ENCODE data around the gene AGO4.

AGO4 gene

DNA sequence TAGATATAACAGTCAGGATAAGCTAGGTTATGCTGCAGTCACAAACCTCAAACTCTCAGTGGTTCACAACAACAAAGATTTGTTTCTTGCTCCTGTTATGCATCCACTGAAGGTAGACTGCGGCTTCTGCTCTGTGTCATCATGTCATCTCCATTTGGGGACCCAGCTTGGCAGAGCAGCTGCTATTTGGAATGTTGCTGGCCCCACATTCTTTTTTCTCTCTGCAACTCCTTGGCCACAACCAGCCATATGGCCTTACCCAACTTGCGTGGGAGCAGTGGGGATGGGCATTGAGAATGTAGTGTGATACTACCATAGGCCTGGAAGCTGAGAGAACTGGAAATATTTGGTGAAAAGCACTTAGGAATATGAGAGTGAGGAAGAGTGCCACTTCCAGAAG is 26.4 kb downstream of the AGO4 start:
- Histone ChIP-seq H3K27me3 (ENCODE audit: insufficient read depth, low read length) (no peaks in the 10 kb centered on the region), H3K27ac (ENCODE audit: low read depth, low read length, poor library complexity, severe bottlenecking) (no peak overlapping the region), H3K9me3 (ENCODE audit: low read length) (no peaks in the 10 kb centered on the region), H3K4me2 (ENCODE audit: low read length) (no peak overlapping the region), H3K9ac (ENCODE audit: low read length) (no peak overlapping the region), H3K9me2 (ENCODE audit: low read depth, low read length) (no peaks in the 10 kb centered on the region), H4K20me1 (ENCODE audit: insufficient read depth, low read length) (no peaks in the 10 kb centered on the region), H3K4me1 (ENCODE audit: insufficient read depth, low read length, severe bottlenecking) (no peaks in the 10 kb centered on the region), H3K36me3 (ENCODE audit: insufficient read depth, low read length) (peaks cover 25% of the 10 kb centered on the region), H3K4me3 (ENCODE audit: low read depth, low read length, poor library complexity, severe bottlenecking) (no peak overlapping the region), H2AFZ (ENCODE audit: low read length) (no peak overlapping the region), H3F3A (ENCODE audit: insufficient read depth, low read length) (no peaks in the 10 kb centered on the region), H3K79me2 (ENCODE audit: insufficient read depth, low read length) (no peaks in the 10 kb centered on the region)
- no peak for TF ChIP-seq CTCF (IDR thresholded peaks at IDR 0.05; ENCODE audit: low read length)
- TF ChIP-seq EZH2 (IDR thresholded peaks at IDR 0.05; ENCODE audit: borderline replicate concordance, low read length) = no peak

- Histone ChIP-seq H3K9ac (ENCODE audit: low read length) (no peak overlapping the region), H3K27me3 (ENCODE audit: insufficient read depth, low read length) (no peaks in the 10 kb centered on the region), H3K4me1 (ENCODE audit: insufficient read depth, low read length, severe bottlenecking) (no peaks in the 10 kb centered on the region), H3K36me3 (ENCODE audit: insufficient read depth, low read length) (peaks cover 25% of the 10 kb centered on the region), H3K27ac (ENCODE audit: low read depth, low read length, poor library complexity, severe bottlenecking) (no peak overlapping the region), H3K9me2 (ENCODE audit: low read depth, low read length) (no peaks in the 10 kb centered on the region), H3K4me3 (ENCODE audit: low read depth, low read length, poor library complexity, severe bottlenecking) (no peak overlapping the region), H4K20me1 (ENCODE audit: insufficient read depth, low read length) (no peaks in the 10 kb centered on the region), H3F3A (ENCODE audit: insufficient read depth, low read length) (no peaks in the 10 kb centered on the region), H3K9me3 (ENCODE audit: low read length) (no peaks in the 10 kb centered on the region), H3K4me2 (ENCODE audit: low read length) (no peak overlapping the region), H2AFZ (ENCODE audit: low read length) (no peak overlapping the region), H3K79me2 (ENCODE audit: insufficient read depth, low read length) (no peaks in the 10 kb centered on the region)
- TF ChIP-seq CTCF (IDR thresholded peaks at IDR 0.05; ENCODE audit: low read length) = no peak
- no peak for TF ChIP-seq EZH2 (IDR thresholded peaks at IDR 0.05; ENCODE audit: borderline replicate concordance, low read length)
Observed at GRCh38 chr1:35835398-35835797, 27.6 kb downstream of the AGO4 start.

- Histone ChIP-seq H3K4me3 (ENCODE audit: low read depth, low read length, poor library complexity, severe bottlenecking) (no peak overlapping the region), H4K20me1 (ENCODE audit: insufficient read depth, low read length) (no peaks in the 10 kb centered on the region), H3K79me2 (ENCODE audit: insufficient read depth, low read length) (no peaks in the 10 kb centered on the region), H3K4me2 (ENCODE audit: low read length) (no peak overlapping the region), H2AFZ (ENCODE audit: low read length) (no peak overlapping the region), H3K9me2 (ENCODE audit: low read depth, low read length) (no peaks in the 10 kb centered on the region), H3F3A (ENCODE audit: insufficient read depth, low read length) (no peaks in the 10 kb centered on the region), H3K9me3 (ENCODE audit: low read length) (no peaks in the 10 kb centered on the region), H3K27ac (ENCODE audit: low read depth, low read length, poor library complexity, severe bottlenecking) (no peak overlapping the region), H3K4me1 (ENCODE audit: insufficient read depth, low read length, severe bottlenecking) (no peaks in the 10 kb centered on the region), H3K36me3 (ENCODE audit: insufficient read depth, low read length) (peaks cover 25% of the 10 kb centered on the region), H3K9ac (ENCODE audit: low read length) (no peak overlapping the region), H3K27me3 (ENCODE audit: insufficient read depth, low read length) (no peaks in the 10 kb centered on the region)
- TF ChIP-seq EZH2 (IDR thresholded peaks at IDR 0.05; ENCODE audit: borderline replicate concordance, low read length) = no peak
- no peak for TF ChIP-seq CTCF (IDR thresholded peaks at IDR 0.05; ENCODE audit: low read length)
Observed at GRCh38 chr1:35836734-35837133, 28.9 kb downstream of the AGO4 start.
